H9 (cell line): ENCODE data around the gene ZNF430. TPM values are rescaled to one million over a fixed set of nuclear protein-coding genes. Genes with fewer than 3 reads are reported as not detected.
"Not testable (repeated sequence)": the region's sequence is repeated elsewhere in the genome, so short reads cannot be mapped to it uniquely, and the experiment has no call there.

Source experiments
- DNase-seq: peaks from one replicate; pipeline ENCODE4 v3.0.0-alpha.2; 2017
- H2AFZ ChIP-seq: one replicate; pipeline ENCODE4 v1.6.1; 2013; ENCODE audit warnings: mild to moderate bottlenecking, low read length, control low read depth, moderate library complexity
- H2AK5ac ChIP-seq: 2 replicates; pipeline ENCODE4 v1.6.1; 2013; ENCODE audit warnings: low read length, control low read depth, mixed read lengths; ENCODE audit not compliant: insufficient read length
- H2BK120ac ChIP-seq: one replicate; pipeline ENCODE4 v1.6.1; 2013; ENCODE audit warnings: low read depth, mild to moderate bottlenecking, low read length, control low read depth, inconsistent platforms; ENCODE audit not compliant: poor library complexity, severe bottlenecking
- H2BK12ac ChIP-seq: 2 replicates; pipeline ENCODE4 v1.6.1; 2013; ENCODE audit warnings: low read length, control low read depth, mixed read lengths, low read depth; ENCODE audit not compliant: insufficient read length
- H2BK15ac ChIP-seq: 2 replicates; pipeline ENCODE4 v1.6.1; 2013; ENCODE audit warnings: low read depth, low read length, control low read depth
- H2BK20ac ChIP-seq: one replicate; pipeline ENCODE4 v1.6.1; 2013; ENCODE audit warnings: low read depth, mild to moderate bottlenecking, low read length, control low read depth, inconsistent platforms; ENCODE audit not compliant: poor library complexity, severe bottlenecking
- H2BK5ac ChIP-seq: 2 replicates; pipeline ENCODE4 v1.6.1; 2013; ENCODE audit warnings: low read length, control low read depth, mixed read lengths; ENCODE audit not compliant: insufficient read length
- H3K14ac ChIP-seq: 2 replicates; pipeline ENCODE4 v1.6.1; 2013; ENCODE audit warnings: low read length, control low read depth; ENCODE audit not compliant: insufficient read depth
- H3K18ac ChIP-seq: 2 replicates; pipeline ENCODE4 v1.6.1; 2013; ENCODE audit warnings: low read depth, mild to moderate bottlenecking, mixed read lengths, low read length, control low read depth; ENCODE audit not compliant: insufficient read length
- H3K23ac ChIP-seq: 2 replicates; pipeline ENCODE4 v1.6.1; 2013; ENCODE audit warnings: low read length, control low read depth, mixed read lengths, low read depth; ENCODE audit not compliant: insufficient read length
- H3K23me2 ChIP-seq: 2 replicates; pipeline ENCODE4 v1.6.1; 2013; ENCODE audit warnings: low read depth, mild to moderate bottlenecking, mixed read lengths, low read length, control low read depth; ENCODE audit not compliant: insufficient read length, poor library complexity, severe bottlenecking
- H3K27ac ChIP-seq: 2 replicates; pipeline ENCODE4 v1.5.1; 2013; ENCODE audit warnings: low read length, control low read depth, mixed read lengths, low read depth; ENCODE audit not compliant: insufficient read length
- H3K27me3 ChIP-seq: 2 replicates; pipeline ENCODE4 v1.6.1; 2013; ENCODE audit warnings: low read length, control low read depth, inconsistent platforms; ENCODE audit not compliant: insufficient read depth
- H3K4ac ChIP-seq: 2 replicates; pipeline ENCODE4 v1.6.1; 2013; ENCODE audit warnings: low read depth, mild to moderate bottlenecking, control low read depth, inconsistent platforms, low read length, moderate library complexity
- H3K4me1 ChIP-seq: 2 replicates; pipeline ENCODE4 v1.6.1; 2013; ENCODE audit warnings: low read length, control low read depth, inconsistent platforms; ENCODE audit not compliant: insufficient read depth
- H3K4me2 ChIP-seq: 2 replicates; pipeline ENCODE4 v1.6.1; 2013; ENCODE audit warnings: low read length, control low read depth, mixed read lengths; ENCODE audit not compliant: insufficient read length, insufficient read depth
- H3K56ac ChIP-seq: 2 replicates; pipeline ENCODE4 v1.6.1; 2013; ENCODE audit warnings: low read depth, mild to moderate bottlenecking, mixed read lengths, low read length, control low read depth; ENCODE audit not compliant: insufficient read length
- H3K79me1 ChIP-seq: 2 replicates; pipeline ENCODE4 v1.6.1; 2013; ENCODE audit warnings: low read depth, mild to moderate bottlenecking, moderate library complexity, low read length, control low read depth, inconsistent platforms; ENCODE audit not compliant: insufficient read depth, poor library complexity, severe bottlenecking
- H3K79me2 ChIP-seq: 2 replicates; pipeline ENCODE4 v1.6.1; 2013; ENCODE audit warnings: low read length, control low read depth, inconsistent platforms; ENCODE audit not compliant: insufficient read depth
- H3K9ac ChIP-seq: 2 replicates; pipeline ENCODE4 v1.6.1; 2013; ENCODE audit warnings: low read length, control low read depth, mixed read lengths; ENCODE audit not compliant: insufficient read length; ENCODE audit errors: extremely low read depth
- H3K9me3 ChIP-seq: one replicate; pipeline ENCODE4 v1.6.1; 2013; ENCODE audit warnings: low read depth, low read length, inconsistent platforms; ENCODE audit not compliant: control insufficient read depth
- H3T11ph ChIP-seq: one replicate; pipeline ENCODE4 v1.6.1; 2013; ENCODE audit warnings: mild to moderate bottlenecking, low read length, control low read depth, inconsistent platforms
- H4K20me1 ChIP-seq: one replicate; pipeline ENCODE4 v1.6.1; 2013; ENCODE audit not compliant: control insufficient read depth, insufficient read length, insufficient read depth
- H4K5ac ChIP-seq: 2 replicates; pipeline ENCODE4 v1.6.1; 2013; ENCODE audit warnings: low read depth, mild to moderate bottlenecking, mixed read lengths, low read length, control low read depth; ENCODE audit not compliant: insufficient read length
- H4K8ac ChIP-seq: replicated peaks from 2 replicates; pipeline ENCODE4 v1.6.1; 2013; ENCODE audit warnings: low read length, control low read depth, mixed read lengths, low read depth; ENCODE audit not compliant: insufficient read length
- H4K91ac ChIP-seq: 2 replicates; pipeline ENCODE4 v1.6.1; 2013; ENCODE audit warnings: low read depth, mild to moderate bottlenecking, moderate library complexity, mixed read lengths, low read length, control low read depth; ENCODE audit not compliant: insufficient read length
- H3K27ac Mint-ChIP-seq, 3 experiments: 2 replicates in 2 of 3; 3 replicates in 1 of 3; pipeline ENCODE4 v1.8.0; 2020 to 2021; ENCODE audit warnings: mixed read lengths in 3 of 3, mild to moderate bottlenecking in 1 of 3, moderate library complexity in 1 of 3
- H3K27me3 Mint-ChIP-seq: 2 replicates; pipeline ENCODE4 v1.8.0; 2021; ENCODE audit warnings: low read depth, mild to moderate bottlenecking, moderate library complexity, mixed read lengths
- H3K36me3 Mint-ChIP-seq, 3 experiments: 2 replicates in 2 of 3; 3 replicates in 1 of 3; pipeline ENCODE4 v1.8.0; 2020 to 2021; ENCODE audit warnings: low read depth in 3 of 3, mixed read lengths in 3 of 3; ENCODE audit not compliant: insufficient read depth in 1 of 3
- H3K4me1 Mint-ChIP-seq, 2 experiments: 2 replicates each; pipeline ENCODE4 v1.8.0; 2020; ENCODE audit warnings: mixed read lengths in 2 of 2
- H3K4me3 Mint-ChIP-seq, 2 experiments: 2 replicates in 1 of 2; 3 replicates in 1 of 2; pipeline ENCODE4 v1.8.0; 2020 to 2021; ENCODE audit warnings: mild to moderate bottlenecking in 2 of 2, mixed read lengths in 2 of 2, moderate library complexity in 1 of 2
- H3K9me3 Mint-ChIP-seq, 2 experiments: 2 replicates in 1 of 2; 3 replicates in 1 of 2; pipeline ENCODE4 v1.8.0; 2020; ENCODE audit warnings: mild to moderate bottlenecking in 2 of 2, mixed read lengths in 2 of 2, moderate library complexity in 1 of 2
- CTCF ChIP-seq: fragments of 200-600 bp; sonication (generic); conservative IDR thresholded peaks from 3 replicates; pipeline ENCODE4 v1.8.0; 2021; ENCODE audit warnings: antibody characterized with exemption, mild to moderate bottlenecking
- WGBS: extraction: QIAGEN DNeasy Blood & Tissue Kit; methylation state at CpG from one replicate; pipeline ENCODE4 v1.1.7; 2013; ENCODE audit warnings: missing lambda C conversion rate, low lambda C conversion rate, mixed read lengths; ENCODE audit not compliant: insufficient read length; ENCODE audit errors: extremely low coverage; 5-methylcytosine and 5-hydroxymethylcytosine counted together
- long read RNA-seq: library from polyadenylated mRNA; unstranded; transcript quantifications from one replicate; pipeline ENCODE4 v2.0.0, GENCODE V29; 2020
- total RNA-seq: library from RNA; stranded (reverse); gene quantifications from 2 replicates; pipeline ENCODE4 v1.2.1, GENCODE V29; 2021

Gene ZNF430
- total RNA-seq, result 16.6 and 17.7 TPM in 2 replicates
- long read RNA-seq, transcript ZNF430-201 (5 exons, 3,923 nt), result major isoform, 83 of 124 reads
- long read RNA-seq, partial matches to known transcripts, result 2 of 124 reads
- long read RNA-seq, other reads (novel, unspliced or antisense), result 36 of 124 reads

- Histone ChIP-seq H4K8ac (no peak within 1 kb of the TSS), H3K9ac (peak within 1 kb of the TSS; percentile 78), H2BK12ac (no peak within 1 kb of the TSS), H3T11ph (no peak within 1 kb of the TSS), H4K5ac (no peak within 1 kb of the TSS), H2AFZ (no peak within 1 kb of the TSS), H3K23me2 (no peaks in the 10 kb centered on the region), H2BK120ac (no peak within 1 kb of the TSS), H2BK5ac (no peak within 1 kb of the TSS), H3K79me2 (peaks cover 5% of the 10 kb centered on the region; the same call in 1 of the 2 replicates), H2BK20ac (no peak within 1 kb of the TSS), H4K20me1 (no peaks in the 10 kb centered on the region), H3K4ac (no peak within 1 kb of the TSS), H3K4me2 (peak within 1 kb of the TSS; percentile 67), H4K91ac (no peak within 1 kb of the TSS), H2AK5ac (no peak within 1 kb of the TSS), H3K14ac (peak within 1 kb of the TSS; percentile 62), H3K79me1 (peaks cover 2% of the 10 kb centered on the region), H3K56ac (no peak within 1 kb of the TSS), H2BK15ac (no peak within 1 kb of the TSS), H3K18ac (peak within 1 kb of the TSS; percentile 15), H3K4me1 (no peaks in the 10 kb centered on the region), H3K27ac (peak within 1 kb of the TSS; percentile 16), H3K23ac (no peak within 1 kb of the TSS), H3K27me3 (no peaks in the 10 kb centered on the region), H3K9me3 (no peaks in the 10 kb centered on the region)
- TF ChIP-seq CTCF, result no peak
- peak within 1 kb of the TSS; percentile 99 for H3K27ac Mint-ChIP-seq
- peak; percentile 97 for DNase-seq
- H3K36me3 Mint-ChIP-seq, result peaks cover 13 to 35% (median 30%) of the 10 kb centered on the region in 3 experiments
- H3K4me1 Mint-ChIP-seq, result peaks cover 19 to 24% of the 10 kb centered on the region in 2 experiments
- no peaks in the 10 kb centered on the region for H3K27me3 Mint-ChIP-seq
- H3K9me3 Mint-ChIP-seq, result no peaks in the 10 kb centered on the region
- WGBS, result no CpG with 5 or more reads among the region's 44 CpGs
- H3K4me3 Mint-ChIP-seq, result peak within 1 kb of the TSS; percentile 99
Observed at GRCh38 chr19:21020298-21021227, at the start of gene ZNF430. ZNF430 (plus strand) TSS chr19:21020657; CDS start chr19:21020801, 144 bp downstream.

- H3K9me3 Mint-ChIP-seq, result peaks cover 50 to 54% of the 10 kb centered on the region in 2 experiments
- not testable (repeated sequence) for H3K18ac ChIP-seq, H3K27ac Mint-ChIP-seq
Observed at GRCh38 chr19:20992788-20993187, 27.7 kb upstream of the ZNF430 start.

More at GRCh38 chr19:20992788-20993187, 27.7 kb upstream of the ZNF430 start:
- H3K79me1 ChIP-seq, H3K4me1 Mint-ChIP-seq, H2AFZ ChIP-seq, H3K23ac ChIP-seq, H3K4ac ChIP-seq, H3K4me1 ChIP-seq, H3K9ac ChIP-seq, H2BK20ac ChIP-seq, H3K27ac ChIP-seq, H4K91ac ChIP-seq, H3K56ac ChIP-seq, H3K36me3 Mint-ChIP-seq, H4K5ac ChIP-seq, H3K23me2 ChIP-seq, H4K8ac ChIP-seq, H3K79me2 ChIP-seq, H2AK5ac ChIP-seq, H2BK5ac ChIP-seq, H4K20me1 ChIP-seq, DNase-seq, H3K14ac ChIP-seq, H2BK120ac ChIP-seq, H2BK15ac ChIP-seq, H3K9me3 ChIP-seq, H3K27me3 ChIP-seq, H3K4me3 Mint-ChIP-seq, H3T11ph ChIP-seq, H2BK12ac ChIP-seq, H3K4me2 ChIP-seq: not testable (repeated sequence)
- H3K27me3 Mint-ChIP-seq, result peaks cover 10% of the 10 kb centered on the region
- no CpG with 5 or more reads among the region's 2 CpGs for WGBS
